PC-3 (cell line): ENCODE data around the gene DIP2A. TPM values are rescaled to one million over a fixed set of nuclear protein-coding genes. Genes with fewer than 3 reads are reported as not detected.
A peak's percentile ranks its signal among the peaks of the same experiment; 100 is the strongest.
"Not testable (repeated sequence)": the region's sequence is repeated elsewhere in the genome, so short reads cannot be mapped to it uniquely, and the experiment has no call there.

Experiments used
- ATAC-seq: fragments of 200-7000 bp; cut with Tn5 transposase; 2 replicates; pipeline ENCODE4 v1.9.1; 2020; ENCODE audit warnings: mild to moderate bottlenecking, moderate library complexity
- BruUV-seq: library from RNA; stranded (reverse); fragments of 400-500 nt; replicated peaks from 2 replicates; lab custom pipeline; 2021; lab: Mats Ljungman, UMichigan
- CTCF ChIA-PET: fragments of 300-600 bp; sonication (Branson Sonifier 250); formaldehyde crosslinking; loops from one replicate; lab custom pipeline; 2022; ENCODE audit warnings: antibody characterized with exemption; lab: Charles Lee
- POLR2A ChIA-PET: fragments of 300-600 bp; sonication (Branson Sonifier 250); formaldehyde crosslinking; loops from one replicate; lab custom pipeline; 2022; ENCODE audit warnings: antibody characterized with exemption; ENCODE audit not compliant: unreplicated experiment; lab: Charles Lee
- DNase-seq: peaks from one replicate; pipeline ENCODE4 v3.0.0-alpha.2; 2015
- H2AFZ ChIP-seq: fragments of 300-600 bp; sonication (generic); 2 replicates; pipeline ENCODE4 v1.6.0; 2016; ENCODE audit warnings: antibody characterized with exemption, low read length
- H3F3A ChIP-seq: fragments of 300-600 bp; sonication (generic); one replicate; pipeline ENCODE4 v1.6.0; 2017; ENCODE audit warnings: antibody characterized with exemption, low read length, control low read depth, mild to moderate bottlenecking; ENCODE audit not compliant: unreplicated experiment
- H3K27ac ChIP-seq: fragments of 300-600 bp; sonication (generic); 2 replicates; pipeline ENCODE4 v1.5.1; 2016; ENCODE audit warnings: mild to moderate bottlenecking, low read length
- H3K27me3 ChIP-seq: fragments of 300-600 bp; sonication (generic); 2 replicates; pipeline ENCODE4 v1.6.1; 2016; ENCODE audit warnings: low read length, mixed read lengths
- H3K36me3 ChIP-seq: fragments of 300-600 bp; sonication (generic); 2 replicates; pipeline ENCODE4 v1.6.1; 2016; ENCODE audit warnings: low read depth, mixed run types, low read length, mixed read lengths
- H3K4me1 ChIP-seq: fragments of 300-600 bp; sonication (generic); 2 replicates; pipeline ENCODE4 v1.5.1; 2016; ENCODE audit warnings: low read length; ENCODE audit not compliant: insufficient read depth
- H3K4me2 ChIP-seq: fragments of 300-600 bp; sonication (generic); 2 replicates; pipeline ENCODE4 v1.6.0; 2016; ENCODE audit warnings: low read length
- H3K4me3 ChIP-seq: fragments of 300-600 bp; sonication (generic); 2 replicates; pipeline ENCODE4 v1.5.1; 2016; ENCODE audit warnings: mild to moderate bottlenecking, low read length, mixed read lengths
- H3K79me2 ChIP-seq: fragments of 300-600 bp; sonication (generic); 2 replicates; pipeline ENCODE4 v1.6.1; 2017; ENCODE audit warnings: low read length, mixed read lengths
- H3K9ac ChIP-seq: fragments of 300-600 bp; sonication (generic); 2 replicates; pipeline ENCODE4 v1.6.0; 2016; ENCODE audit warnings: mild to moderate bottlenecking, low read length
- H3K9me2 ChIP-seq: fragments of 300-600 bp; sonication (generic); replicated peaks from 2 replicates; pipeline ENCODE4 v1.6.1; 2016; ENCODE audit warnings: mixed run types, low read length, mixed read lengths
- H3K9me3 ChIP-seq: fragments of 300-600 bp; sonication (generic); 2 replicates; pipeline ENCODE4 v1.6.1; 2016; ENCODE audit warnings: low read length, mixed read lengths
- H4K20me1 ChIP-seq: fragments of 300-600 bp; sonication (generic); 2 replicates; pipeline ENCODE4 v1.6.1; 2016; ENCODE audit warnings: low read length, mixed read lengths
- EZH2 ChIP-seq: fragments of 300-600 bp; sonication (generic); IDR thresholded peaks from one replicate; pipeline ENCODE4 v1.6.1; 2017; ENCODE audit warnings: antibody characterized with exemption, mild to moderate bottlenecking, low read length; ENCODE audit not compliant: unreplicated experiment
- EZH2phosphoT487 ChIP-seq: fragments of 300-600 bp; sonication (generic); IDR thresholded peaks from 2 replicates; pipeline ENCODE4 v1.6.1; 2018; ENCODE audit warnings: mild to moderate bottlenecking, antibody characterized with exemption, low read length, borderline replicate concordance
- intact Hi-C: fragments of 100-400 bp; cut with micrococcal nuclease; formaldehyde crosslinking; loops from 2 replicates; pipeline ENCODE4 v1.9.0; 2023
- total RNA-seq: library from RNA; depleted of rRNA; stranded (reverse); fragments of >200 nt; gene quantifications from 2 replicates; pipeline ENCODE4 v1.2.3, GENCODE V29; 2014
- TF ChIP-seq, protein P1 (sequence below): fragments of 300-600 bp; sonication (generic); conservative IDR thresholded peaks from 2 replicates; pipeline ENCODE4 v1.5.1; 2017; ENCODE audit warnings: antibody characterized with exemption, low read depth, mild to moderate bottlenecking, low read length

The DIP2A gene
- total RNA-seq, 1 experiment from 2014 or later, result 23.7 TPM

DNA sequence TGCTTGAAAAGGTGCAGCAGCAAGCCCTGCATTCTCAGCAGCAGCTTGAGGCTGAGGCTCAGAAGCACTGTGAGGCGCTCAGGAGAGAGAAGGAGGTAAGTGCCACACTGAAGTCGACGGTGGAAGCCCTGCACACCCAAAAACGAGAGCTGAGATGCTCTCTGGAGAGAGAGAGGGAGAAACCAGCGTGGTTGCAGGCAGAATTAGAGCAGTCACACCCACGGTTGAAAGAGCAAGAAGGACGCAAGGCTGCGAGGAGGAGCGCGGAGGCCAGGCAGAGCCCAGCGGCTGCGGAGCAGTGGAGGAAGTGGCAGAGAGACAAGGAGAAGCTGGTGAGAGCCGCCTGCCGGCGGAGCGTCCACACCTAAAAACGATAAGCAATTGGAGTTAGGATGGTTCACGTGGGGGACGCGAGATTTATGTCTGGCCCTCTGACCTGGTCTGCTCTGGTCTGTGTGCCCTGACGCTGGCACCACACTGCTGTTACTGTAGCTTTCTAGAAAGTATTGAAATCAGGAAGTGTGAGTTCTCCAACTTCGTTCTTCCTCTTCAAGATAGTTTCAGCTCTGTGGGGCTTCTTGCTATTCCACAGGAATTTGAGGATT is 26.7 kb upstream of the DIP2A start:
- H3K27ac ChIP-seq, result no peak overlapping the region
- peaks cover 29% of the 10 kb centered on the region for H3K36me3 ChIP-seq
- intact Hi-C loops, result no loop called here

GRCh38 chr21:46433116-46433515 is 25.6 kb upstream of the DIP2A start:
- DNase-seq, intact Hi-C loops, H3K9me2 ChIP-seq, H3K27ac ChIP-seq, H3F3A ChIP-seq, H3K9me3 ChIP-seq, BruUV-seq, CTCF ChIA-PET, H3K4me1 ChIP-seq, H3K27me3 ChIP-seq, H4K20me1 ChIP-seq, ATAC-seq, H3K4me2 ChIP-seq, H3K79me2 ChIP-seq, H3K9ac ChIP-seq, H2AFZ ChIP-seq, H3K4me3 ChIP-seq, POLR2A ChIA-PET: not testable (repeated sequence)
- H3K36me3 ChIP-seq, result peaks cover 30% of the 10 kb centered on the region

More for the DNA sequence above, 26.7 kb upstream of the DIP2A start:
- Histone ChIP-seq H3K9me2 (no peaks in the 10 kb centered on the region), H4K20me1 (no peaks in the 10 kb centered on the region), H2AFZ (no peak overlapping the region), H3K4me3 (no peak overlapping the region), H3K9me3 (no peaks in the 10 kb centered on the region), H3K4me2 (no peak overlapping the region), H3K4me1 (no peaks in the 10 kb centered on the region), H3F3A (no peaks in the 10 kb centered on the region), H3K9ac (no peak overlapping the region), H3K27me3 (no peaks in the 10 kb centered on the region), H3K79me2 (no peaks in the 10 kb centered on the region)
- ChIA-PET CTCF (no interaction called here), POLR2A (no interaction called here)
- DNase-seq (no peak), ATAC-seq (no peak)
- BruUV-seq, result TSS peak; percentile 41
- no peak for TF ChIP-seq EZH2
- TF ChIP-seq EZH2phosphoT487, result no peak
- TF ChIP-seq, protein P1, sequence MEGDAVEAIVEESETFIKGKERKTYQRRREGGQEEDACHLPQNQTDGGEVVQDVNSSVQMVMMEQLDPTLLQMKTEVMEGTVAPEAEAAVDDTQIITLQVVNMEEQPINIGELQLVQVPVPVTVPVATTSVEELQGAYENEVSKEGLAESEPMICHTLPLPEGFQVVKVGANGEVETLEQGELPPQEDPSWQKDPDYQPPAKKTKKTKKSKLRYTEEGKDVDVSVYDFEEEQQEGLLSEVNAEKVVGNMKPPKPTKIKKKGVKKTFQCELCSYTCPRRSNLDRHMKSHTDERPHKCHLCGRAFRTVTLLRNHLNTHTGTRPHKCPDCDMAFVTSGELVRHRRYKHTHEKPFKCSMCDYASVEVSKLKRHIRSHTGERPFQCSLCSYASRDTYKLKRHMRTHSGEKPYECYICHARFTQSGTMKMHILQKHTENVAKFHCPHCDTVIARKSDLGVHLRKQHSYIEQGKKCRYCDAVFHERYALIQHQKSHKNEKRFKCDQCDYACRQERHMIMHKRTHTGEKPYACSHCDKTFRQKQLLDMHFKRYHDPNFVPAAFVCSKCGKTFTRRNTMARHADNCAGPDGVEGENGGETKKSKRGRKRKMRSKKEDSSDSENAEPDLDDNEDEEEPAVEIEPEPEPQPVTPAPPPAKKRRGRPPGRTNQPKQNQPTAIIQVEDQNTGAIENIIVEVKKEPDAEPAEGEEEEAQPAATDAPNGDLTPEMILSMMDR, result no peak

- no TSS peak for BruUV-seq
- intact Hi-C loops, result no loop called here
- no peaks in the 10 kb centered on the region for H3K27me3 ChIP-seq
- no peaks in the 10 kb centered on the region for H3K9me2 ChIP-seq
- no peak overlapping the region for H3K4me2 ChIP-seq
- H3K27ac ChIP-seq, result no peak overlapping the region
- no peaks in the 10 kb centered on the region for H3K79me2 ChIP-seq
- TF ChIP-seq EZH2 (no peak), EZH2phosphoT487 (no peak)
- TF ChIP-seq, protein P1, result no peak
- H2AFZ ChIP-seq, result no peak overlapping the region
- DNase-seq (no peak), ATAC-seq (no peak)
- ChIA-PET CTCF (no interaction called here), POLR2A (no interaction called here)
- no peaks in the 10 kb centered on the region for H3K9me3 ChIP-seq
- H3K9ac ChIP-seq, result no peak overlapping the region
- H3K4me1 ChIP-seq, result no peaks in the 10 kb centered on the region
- H3K4me3 ChIP-seq, result no peak overlapping the region
- peaks cover 32% of the 10 kb centered on the region for H3K36me3 ChIP-seq
- H4K20me1 ChIP-seq, result no peaks in the 10 kb centered on the region
- no peaks in the 10 kb centered on the region for H3F3A ChIP-seq
Observed at GRCh38 chr21:46434322-46434958, 24.3 kb upstream of the DIP2A start.
